ENCODE results near the gene SLC20A1.

Gene SLC20A1

GRCh38 chr2:112679484-112679883 is 33.7 kb downstream of the SLC20A1 start:
- no peaks in the 10 kb centered on the region for H3K9me3 Mint-ChIP-seq
- no peaks in the 10 kb centered on the region for H3K4me1 Mint-ChIP-seq
- H3K36me3 Mint-ChIP-seq, result no peaks in the 10 kb centered on the region
- H3K27me3 Mint-ChIP-seq, result peaks cover 2% of the 10 kb centered on the region
- no peak overlapping the region for H3K4me3 Mint-ChIP-seq
- H3K27ac Mint-ChIP-seq, result no peak overlapping the region

DNA sequence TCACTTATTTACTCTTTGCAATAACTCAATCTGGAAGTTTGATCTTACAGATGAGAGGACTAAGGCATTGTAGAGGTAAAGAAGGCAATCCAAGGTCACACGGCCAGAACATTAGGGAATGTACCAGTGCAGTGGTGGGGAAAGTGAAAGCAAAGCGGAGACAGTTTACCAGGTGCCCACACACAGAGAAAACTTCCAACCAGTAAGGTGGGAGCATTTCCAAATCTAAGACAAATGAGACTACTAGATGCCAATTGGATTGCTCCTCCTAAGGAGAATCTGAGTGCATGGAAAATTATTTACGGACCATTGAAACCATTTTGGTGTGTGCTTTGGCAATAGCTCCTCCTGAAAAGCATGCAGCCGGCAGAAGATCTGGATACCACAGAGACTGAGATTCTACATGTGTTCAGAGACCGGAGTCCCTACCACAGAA is 34.9 kb downstream of the SLC20A1 start:
- Mint-ChIP-seq H3K27me3 (no peaks in the 10 kb centered on the region), H3K4me1 (no peaks in the 10 kb centered on the region), H3K4me3 (no peak overlapping the region), H3K27ac (no peak overlapping the region), H3K36me3 (no peaks in the 10 kb centered on the region), H3K9me3 (no peaks in the 10 kb centered on the region)

DNA sequence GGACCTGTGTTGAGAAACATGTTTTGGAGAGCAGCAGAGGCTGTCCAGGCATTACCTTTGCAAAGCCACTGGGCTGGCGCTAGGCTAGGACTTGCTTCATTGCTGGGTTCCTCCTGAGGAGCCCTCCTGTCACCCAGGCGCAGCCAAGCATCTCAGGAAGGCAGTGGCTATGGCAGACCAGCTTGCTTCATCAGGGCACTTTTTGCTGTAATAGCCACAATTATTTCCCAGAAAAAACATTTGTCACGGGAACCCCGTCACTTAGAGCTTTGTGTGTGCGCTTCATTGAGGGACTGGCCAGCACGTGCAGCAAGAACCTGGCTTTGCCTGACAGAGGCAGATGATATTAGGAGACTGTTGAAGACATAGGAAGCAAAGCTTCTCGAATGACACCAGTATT is 36.4 kb downstream of the SLC20A1 start:
- H3K4me3 Mint-ChIP-seq, result no peak overlapping the region
- no peaks in the 10 kb centered on the region for H3K4me1 Mint-ChIP-seq
- H3K9me3 Mint-ChIP-seq, result no peaks in the 10 kb centered on the region
- H3K27ac Mint-ChIP-seq, result no peak overlapping the region
- H3K27me3 Mint-ChIP-seq, result no peaks in the 10 kb centered on the region
- no peaks in the 10 kb centered on the region for H3K36me3 Mint-ChIP-seq

DNA sequence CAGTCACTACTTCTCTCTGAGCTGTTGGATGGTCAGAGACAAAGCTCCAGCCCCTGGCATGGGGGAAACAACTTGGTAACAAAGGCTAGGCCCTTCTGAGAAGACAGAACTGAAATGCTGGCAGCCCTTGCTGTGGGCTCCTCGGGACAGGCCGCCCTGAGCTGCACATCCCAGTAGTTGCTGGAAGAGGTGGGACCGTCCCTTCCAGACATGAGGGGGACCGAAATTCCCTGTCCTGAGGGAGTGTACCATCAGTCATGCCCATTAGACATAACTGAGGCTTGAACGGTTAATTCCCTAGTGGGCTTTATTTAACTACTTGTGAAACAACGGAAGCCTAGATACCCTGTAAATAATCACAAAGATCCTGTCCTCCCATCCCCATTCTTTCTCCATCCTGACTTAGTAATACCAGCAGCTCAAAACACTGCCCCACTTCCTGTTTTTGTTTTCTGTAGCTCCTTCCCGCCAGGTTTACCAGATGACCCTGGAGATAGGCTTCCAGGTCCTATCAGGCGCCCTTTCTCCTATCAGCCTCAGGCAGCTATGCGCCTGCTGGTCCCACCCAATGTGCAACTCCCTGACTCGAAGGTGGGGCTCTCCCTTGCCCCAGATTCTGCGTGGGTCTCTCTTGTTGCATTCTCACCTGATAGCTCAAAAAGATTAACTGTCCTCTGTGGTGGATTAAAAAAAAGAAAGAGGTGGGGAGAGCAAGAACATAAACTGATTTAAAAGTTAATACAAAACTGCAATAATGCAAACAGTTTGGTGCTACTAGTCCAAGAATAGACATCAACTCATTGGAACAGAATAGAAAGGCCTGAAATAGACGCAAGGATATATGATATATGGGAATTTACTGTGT is 38.0 kb downstream of the SLC20A1 start:
- Mint-ChIP-seq H3K36me3 (no peaks in the 10 kb centered on the region), H3K9me3 (no peaks in the 10 kb centered on the region), H3K27ac (no peak overlapping the region), H3K27me3 (no peaks in the 10 kb centered on the region), H3K4me3 (no peak overlapping the region), H3K4me1 (no peaks in the 10 kb centered on the region)

- H3K27me3 Mint-ChIP-seq, result no peaks in the 10 kb centered on the region
- H3K4me3 Mint-ChIP-seq, result no peak overlapping the region
- no peaks in the 10 kb centered on the region for H3K9me3 Mint-ChIP-seq
- H3K36me3 Mint-ChIP-seq, result no peaks in the 10 kb centered on the region
- H3K27ac Mint-ChIP-seq, result no peak overlapping the region
- no peaks in the 10 kb centered on the region for H3K4me1 Mint-ChIP-seq
These were observed 38.7 kb downstream of the SLC20A1 start for GRCh38 chr2:112684415-112684775.

DNA sequence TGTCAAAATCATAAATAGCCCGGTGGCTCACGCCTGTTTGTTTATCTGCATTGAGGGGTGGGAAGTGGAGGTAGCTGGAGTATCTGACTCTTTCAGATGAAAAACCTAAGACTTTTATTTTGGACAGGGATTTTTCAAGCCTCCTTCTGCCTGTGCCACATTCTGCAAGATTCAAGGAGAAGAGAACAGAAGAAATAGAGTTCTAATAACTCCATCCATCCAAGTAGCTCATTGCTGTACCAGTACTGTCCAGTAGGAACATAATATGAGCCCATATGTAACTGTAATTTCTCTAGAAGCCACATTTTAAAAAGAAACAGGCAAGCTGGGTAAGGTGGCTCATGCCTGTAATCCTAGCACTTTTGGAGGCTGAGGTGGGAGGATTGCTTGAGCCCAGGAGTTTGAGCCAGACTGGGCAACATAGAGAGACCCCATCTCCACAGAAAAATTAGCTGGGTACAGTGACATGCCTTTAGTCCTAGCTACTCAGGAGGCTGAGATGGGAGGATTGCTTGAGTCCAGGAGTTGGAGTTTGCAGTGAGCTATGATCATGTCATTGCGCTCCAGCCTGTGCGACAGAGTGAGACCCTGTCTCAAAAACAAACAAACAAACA is 39.6 kb downstream of the SLC20A1 start:
- Mint-ChIP-seq H3K27me3 (no peaks in the 10 kb centered on the region), H3K4me3 (no peak overlapping the region), H3K27ac (no peak overlapping the region), H3K9me3 (no peaks in the 10 kb centered on the region), H3K36me3 (no peaks in the 10 kb centered on the region), H3K4me1 (no peaks in the 10 kb centered on the region)

DNA sequence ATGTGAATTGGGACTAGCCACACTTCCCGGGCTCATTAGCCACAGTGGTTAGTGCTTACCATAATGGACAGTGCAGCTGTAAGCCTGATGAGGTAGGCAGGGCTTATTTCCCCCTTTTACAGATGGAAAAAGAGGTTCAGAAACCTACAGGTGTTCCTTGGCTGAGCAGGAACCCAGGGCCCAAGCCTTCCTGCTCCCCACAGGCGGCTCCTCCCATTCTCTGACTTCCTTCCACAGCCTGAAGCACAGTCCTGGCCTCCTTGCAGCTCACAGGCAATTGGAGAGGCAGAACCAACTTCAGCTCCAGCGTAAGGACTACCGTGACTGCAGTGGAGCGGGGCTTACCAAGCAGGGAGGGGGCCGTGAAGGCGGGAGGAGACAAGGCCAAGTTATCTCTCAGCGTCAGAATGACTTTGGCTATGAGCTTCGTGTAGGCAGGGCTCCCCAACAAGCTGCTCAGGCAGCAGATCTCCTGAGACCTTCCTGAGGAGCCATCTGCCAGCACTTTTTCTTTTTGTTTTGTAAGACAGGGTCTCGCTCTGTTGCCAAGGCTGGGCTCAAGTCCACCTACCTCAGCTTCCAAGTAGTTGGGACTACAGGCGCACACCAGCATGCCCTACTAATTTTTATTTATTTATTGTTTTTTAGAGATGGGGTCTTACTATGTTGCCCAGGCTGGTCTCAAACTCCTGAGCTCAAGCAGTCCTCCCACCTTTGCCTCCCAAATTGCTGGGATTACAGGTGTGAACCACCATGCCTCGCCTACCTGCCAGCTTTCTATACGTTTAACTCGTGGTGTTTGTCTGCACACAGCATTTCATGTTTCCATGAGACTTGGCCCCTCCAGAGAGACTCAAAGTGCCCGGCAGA is 40.8 kb downstream of the SLC20A1 start:
- Mint-ChIP-seq H3K4me3 (no peak overlapping the region), H3K27ac (no peak overlapping the region), H3K27me3 (no peaks in the 10 kb centered on the region), H3K36me3 (no peaks in the 10 kb centered on the region), H3K9me3 (no peaks in the 10 kb centered on the region), H3K4me1 (peaks cover 10% of the 10 kb centered on the region)

DNA sequence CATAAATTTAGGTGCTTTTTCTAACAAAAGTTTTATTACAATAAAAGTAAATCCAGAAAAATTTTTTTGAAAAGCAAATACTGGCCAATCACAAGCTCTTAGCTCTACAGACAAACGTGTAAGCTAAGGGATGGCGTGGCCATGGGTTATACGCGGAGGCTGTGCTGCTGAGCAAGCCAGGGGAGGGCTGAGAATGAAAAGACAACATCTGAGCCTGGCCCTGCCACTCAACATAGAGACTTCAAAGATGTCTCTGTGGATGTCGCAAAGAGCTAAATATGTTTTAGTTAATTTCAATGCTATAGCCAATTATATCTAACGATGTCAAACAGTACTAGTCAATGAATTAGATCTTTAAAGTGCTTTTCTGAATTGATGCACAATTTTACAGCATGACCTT is 41.8 kb downstream of the SLC20A1 start:
- peaks cover 18% of the 10 kb centered on the region for H3K4me1 Mint-ChIP-seq
- no peaks in the 10 kb centered on the region for H3K36me3 Mint-ChIP-seq
- H3K27ac Mint-ChIP-seq, result no peak overlapping the region
- H3K4me3 Mint-ChIP-seq, result no peak overlapping the region
- no peaks in the 10 kb centered on the region for H3K9me3 Mint-ChIP-seq
- no peaks in the 10 kb centered on the region for H3K27me3 Mint-ChIP-seq

DNA sequence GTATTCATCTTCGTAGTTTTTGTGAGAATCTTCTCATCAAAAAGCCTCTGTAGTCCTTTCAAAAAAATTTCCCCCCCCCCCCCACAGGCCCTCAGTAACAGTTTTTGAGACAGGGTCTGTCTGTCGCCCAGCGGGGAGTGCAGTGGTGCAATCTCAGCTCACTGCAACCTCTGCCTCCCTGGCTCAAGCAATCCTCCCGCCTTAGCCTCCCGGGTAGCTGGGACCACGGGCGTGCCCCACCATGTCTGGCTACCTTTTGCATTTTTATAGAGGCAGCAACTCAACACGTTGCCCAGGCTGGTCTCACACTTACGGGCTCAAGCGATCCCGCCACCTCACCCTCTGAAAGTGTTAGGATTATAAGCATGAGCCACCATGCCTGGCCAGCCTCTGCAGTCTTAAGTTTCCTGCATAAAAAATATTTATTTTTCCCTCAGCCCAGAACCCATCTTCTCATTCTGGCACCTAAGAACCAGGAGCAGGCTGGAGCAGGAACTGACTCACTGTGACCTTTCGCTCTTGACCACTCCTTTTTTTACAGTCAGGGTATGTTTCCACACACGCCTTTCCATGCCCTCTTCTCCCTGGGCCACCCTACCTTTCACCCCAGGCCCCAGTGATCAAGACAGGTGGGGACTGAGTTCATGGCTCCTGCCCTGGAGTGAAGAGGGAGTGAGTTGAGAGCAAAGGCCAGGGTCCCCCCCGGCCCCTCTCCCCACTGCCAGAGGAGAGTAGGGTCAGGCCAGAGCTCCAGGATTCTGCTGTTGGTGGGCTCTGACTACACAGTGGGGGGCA is 42.5 kb downstream of the SLC20A1 start:
- Mint-ChIP-seq H3K4me1 (peaks cover 26% of the 10 kb centered on the region), H3K27me3 (no peaks in the 10 kb centered on the region), H3K36me3 (no peaks in the 10 kb centered on the region), H3K27ac (no peak overlapping the region), H3K4me3 (no peak overlapping the region), H3K9me3 (no peaks in the 10 kb centered on the region)

- Mint-ChIP-seq H3K27me3 (no peaks in the 10 kb centered on the region), H3K4me1 (peaks cover 27% of the 10 kb centered on the region), H3K9me3 (no peaks in the 10 kb centered on the region), H3K4me3 (peak overlapping the region; percentile 30), H3K27ac (no peak overlapping the region), H3K36me3 (no peaks in the 10 kb centered on the region)
These were observed 45.2 kb downstream of the SLC20A1 start for GRCh38 chr2:112690853-112691401.

DNA sequence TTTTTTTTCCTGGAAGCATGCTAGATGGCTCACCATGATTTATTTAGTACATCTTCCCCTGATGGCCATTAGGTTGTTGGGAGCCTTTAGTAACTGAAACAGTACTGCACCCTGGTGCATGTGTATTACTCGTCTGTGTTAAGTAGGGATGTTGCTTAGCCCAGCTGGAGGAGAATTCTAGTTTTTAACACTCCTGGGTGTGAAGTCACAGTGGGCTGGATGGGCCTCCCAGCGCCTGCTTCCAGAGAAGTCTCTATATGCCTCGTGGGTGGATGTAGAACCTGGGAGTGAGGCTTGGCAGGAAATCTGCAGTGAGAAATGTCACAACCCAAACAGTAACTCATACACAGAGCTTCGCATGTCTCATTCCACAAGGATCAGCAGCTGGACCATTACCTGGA is 46.1 kb downstream of the SLC20A1 start:
- Mint-ChIP-seq H3K4me1 (peaks cover 27% of the 10 kb centered on the region), H3K9me3 (no peaks in the 10 kb centered on the region), H3K4me3 (no peak overlapping the region), H3K27me3 (no peaks in the 10 kb centered on the region), H3K36me3 (no peaks in the 10 kb centered on the region), H3K27ac (no peak overlapping the region)

DNA sequence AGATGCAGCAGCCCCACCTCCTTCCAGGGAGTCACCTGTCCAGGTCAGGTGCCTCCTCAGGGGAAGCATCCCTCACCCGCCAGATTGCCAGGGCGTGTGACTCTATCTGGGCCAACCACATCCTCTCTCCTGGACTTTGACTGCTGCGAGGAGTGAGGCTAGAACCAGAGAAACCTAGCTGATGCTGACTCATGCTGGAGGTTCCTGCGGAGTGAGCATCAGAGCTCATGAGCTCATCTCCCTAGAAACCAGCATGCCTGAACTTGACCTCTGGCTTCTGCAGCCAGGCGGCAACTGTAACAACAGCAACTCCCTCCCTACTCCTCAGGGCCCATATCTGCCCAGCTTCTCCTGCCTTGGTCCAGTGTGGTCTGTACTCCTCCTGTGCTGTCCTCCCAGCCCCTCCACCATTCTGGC is 46.8 kb downstream of the SLC20A1 start:
- Mint-ChIP-seq H3K27ac (peak overlapping the region; percentile 41), H3K4me1 (peaks cover 27% of the 10 kb centered on the region), H3K9me3 (no peaks in the 10 kb centered on the region), H3K36me3 (no peaks in the 10 kb centered on the region), H3K4me3 (no peak overlapping the region), H3K27me3 (no peaks in the 10 kb centered on the region)

- H3K27me3 Mint-ChIP-seq, result no peaks in the 10 kb centered on the region
- H3K9me3 Mint-ChIP-seq, result no peaks in the 10 kb centered on the region
- no peaks in the 10 kb centered on the region for H3K36me3 Mint-ChIP-seq
- peaks cover 27% of the 10 kb centered on the region for H3K4me1 Mint-ChIP-seq
- no peak overlapping the region for H3K4me3 Mint-ChIP-seq
- H3K27ac Mint-ChIP-seq, result no peak overlapping the region
These were observed 47.2 kb downstream of the SLC20A1 start for GRCh38 chr2:112692918-112693317.

DNA sequence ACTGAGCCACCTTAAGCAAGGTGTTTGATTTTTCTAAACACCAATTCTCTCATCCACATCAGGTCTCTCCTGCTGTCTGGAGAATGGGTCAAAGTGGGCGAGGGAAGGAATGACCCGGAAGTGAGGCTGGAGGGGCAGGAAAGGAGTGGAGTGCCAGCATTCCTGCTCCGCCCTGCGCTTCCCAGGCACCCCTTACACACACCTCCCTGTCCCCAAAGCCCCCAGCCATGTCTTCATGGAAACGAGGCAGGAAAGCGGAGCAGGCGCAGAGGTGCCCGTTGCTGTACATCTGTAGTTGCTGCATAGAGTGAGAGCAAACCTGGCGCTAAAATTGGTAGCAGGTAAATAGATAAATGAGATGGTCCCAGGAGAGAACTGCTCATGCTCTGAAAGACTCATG is 47.9 kb downstream of the SLC20A1 start:
- H3K9me3 Mint-ChIP-seq, result no peaks in the 10 kb centered on the region
- no peak overlapping the region for H3K27ac Mint-ChIP-seq
- H3K4me3 Mint-ChIP-seq, result no peak overlapping the region
- H3K27me3 Mint-ChIP-seq, result no peaks in the 10 kb centered on the region
- peaks cover 27% of the 10 kb centered on the region for H3K4me1 Mint-ChIP-seq
- no peaks in the 10 kb centered on the region for H3K36me3 Mint-ChIP-seq

GRCh38 chr2:112694182-112694581 is 48.4 kb downstream of the SLC20A1 start:
- no peaks in the 10 kb centered on the region for H3K27me3 Mint-ChIP-seq
- H3K27ac Mint-ChIP-seq, result no peak overlapping the region
- H3K4me3 Mint-ChIP-seq, result no peak overlapping the region
- peaks cover 27% of the 10 kb centered on the region for H3K4me1 Mint-ChIP-seq
- H3K36me3 Mint-ChIP-seq, result no peaks in the 10 kb centered on the region
- H3K9me3 Mint-ChIP-seq, result no peaks in the 10 kb centered on the region
